ENCODE data around the gene SUMO2.
"Not testable (repeated sequence)": the region's sequence is repeated elsewhere in the genome, so short reads cannot be mapped to it uniquely, and the experiment has no call there.

SUMO2 gene

GRCh38 chr17:75128694-75129505 lies 53.9 kb downstream of the SUMO2 start:
- no peak for ATAC-seq

GRCh38 chr17:75127936-75128335 lies 54.8 kb downstream of the SUMO2 start:
- ATAC-seq = not testable (repeated sequence)

More at GRCh38 chr17:75128694-75129505, 53.9 kb downstream of the SUMO2 start:
- TF ChIP-seq ZNF8 (CRISPR knock-in tag; IDR thresholded peaks at IDR 0.05) = no peak
- TF ChIP-seq RARB (CRISPR knock-in tag; IDR thresholded peaks at IDR 0.05) = no peak
- no peak for TF ChIP-seq TCF4 (CRISPR knock-in tag; IDR thresholded peaks at IDR 0.05; ENCODE audit: borderline replicate concordance)
- no peak for TF ChIP-seq ZFP3 (CRISPR knock-in tag; IDR thresholded peaks at IDR 0.05)
- no peak for TF ChIP-seq TSHZ2 (CRISPR knock-in tag; IDR thresholded peaks at IDR 0.05)
- TF ChIP-seq SNAI2 (CRISPR knock-in tag; IDR thresholded peaks at IDR 0.05) = no peak
- TF ChIP-seq PATZ1 (CRISPR knock-in tag; IDR thresholded peaks at IDR 0.05; ENCODE audit: borderline replicate concordance) = no peak
- no peak for TF ChIP-seq OSR1 (CRISPR knock-in tag; IDR thresholded peaks at IDR 0.05)

GRCh38 chr17:75126954-75127353 lies 55.8 kb downstream of the SUMO2 start:
- TF ChIP-seq ARNTL (CRISPR knock-in tag; IDR thresholded peaks at IDR 0.05; ENCODE audit: borderline replicate concordance, low read depth) (no peak), ZFP30 (CRISPR knock-in tag; IDR thresholded peaks at IDR 0.05) (no peak), ZC3H10 (CRISPR knock-in tag; IDR thresholded peaks at IDR 0.05) (no peak), ISL1 (CRISPR knock-in tag; IDR thresholded peaks at IDR 0.05) (no peak), CREB5 (CRISPR knock-in tag; IDR thresholded peaks at IDR 0.05; ENCODE audit: low read depth) (no peak), ZNF8 (CRISPR knock-in tag; IDR thresholded peaks at IDR 0.05) (no peak), PATZ1 (CRISPR knock-in tag; IDR thresholded peaks at IDR 0.05; ENCODE audit: borderline replicate concordance) (no peak), CSRNP3 (CRISPR knock-in tag; IDR thresholded peaks at IDR 0.05) (no peak), ESRRG (CRISPR knock-in tag; IDR thresholded peaks at IDR 0.05) (no peak), RARB (CRISPR knock-in tag; IDR thresholded peaks at IDR 0.05) (no peak), TOX (CRISPR knock-in tag; IDR thresholded peaks at IDR 0.05; ENCODE audit: borderline replicate concordance) (no peak), TCF4 (CRISPR knock-in tag; IDR thresholded peaks at IDR 0.05; ENCODE audit: borderline replicate concordance) (no peak), ZFP3 (CRISPR knock-in tag; IDR thresholded peaks at IDR 0.05) (no peak), ZNF70 (CRISPR knock-in tag; IDR thresholded peaks at IDR 0.05) (no peak), GLIS3 (CRISPR knock-in tag; IDR thresholded peaks at IDR 0.05) (no peak), ZNF565 (CRISPR knock-in tag; conservative IDR thresholded peaks at IDR 0.05; ENCODE audit: low read depth) (no peak), SNAI2 (CRISPR knock-in tag; IDR thresholded peaks at IDR 0.05) (no peak), CSDC2 (CRISPR knock-in tag; IDR thresholded peaks at IDR 0.05) (no peak), BACH2 (CRISPR knock-in tag; IDR thresholded peaks at IDR 0.05; ENCODE audit: borderline replicate concordance) (no peak), POU6F1 (CRISPR knock-in tag; IDR thresholded peaks at IDR 0.05; ENCODE audit: borderline replicate concordance, low read depth) (no peak)
- ATAC-seq = no peak

Measured in SK-N-SH treated with all-trans-retinoic acid at 6 μM for 48 hours (cell line).